Ovary (tissue), 3 donors: ENCODE results near the gene CIB1.

Experiments
- CTCF ChIP-seq, 3 donors: fragments of 450-650 bp in 2 of 3; fragments of 200-600 bp in 1 of 3; IDR thresholded peaks; one replicate each; pipeline versions ENCODE4 v1.5.1 to v1.8.0; 2016 to 2022; ENCODE audit warnings: antibody characterized with exemption in 3 of 3, mild to moderate bottlenecking in 1 of 3
- EP300 ChIP-seq: sonication (generic); formaldehyde crosslinking; IDR thresholded peaks from one replicate; pipeline ENCODE4 v1.6.1; 2017; ENCODE audit warnings: antibody characterized with exemption
- donor health status: DM: no; HTN: no; CAD: no.

- TF ChIP-seq CTCF (IDR thresholded peaks at IDR 0.05) (no peak), EP300 (no peak)
These were observed 8.1 kb downstream of the CIB1 start for GRCh38 chr15:90225504-90226234.
